ENCODE results near the gene C1QTNF2. TPM values are rescaled to one million over a fixed set of nuclear protein-coding genes. Genes with fewer than 3 reads are reported as not detected.

C1QTNF2 gene
- total and polyA plus RNA-seq, 12 donors: 0.40 to 1.6 (median 1.1) TPM

- no peak for TF ChIP-seq CTCF (IDR thresholded peaks at IDR 0.05)
- intact Hi-C loops (cut with DNase I): no loop called here
- no peaks in the 10 kb centered on the region for H3K9me3 ChIP-seq
- H3K27ac ChIP-seq: peak within 1 kb of the TSS; percentile 3 to 90 (median 84)
- peaks cover 0 to 58% (median 30%) of the 10 kb centered on the region in 9 donors for H3K4me1 ChIP-seq
- DNase-seq: peak; percentile 94 to 95
- peak; percentile 94 to 97 (median 95) for ATAC-seq
- peaks cover 0 to 17% (median 11%) of the 10 kb centered on the region in 9 donors for H3K36me3 ChIP-seq
- H3K27me3 ChIP-seq: no peaks in the 10 kb centered on the region
- WGBS, 2 donors: 1% methylated on average over 48 of the region's 48 CpGs
- H3K4me3 ChIP-seq: peak within 1 kb of the TSS; percentile 45 to 88 (median 75)
Observed at GRCh38 chr5:160418561-160419457, 48.4 kb upstream of the C1QTNF2 start, which contains the start of gene SLU7. Gene SLU7 (minus strand): TSS chr5:160419081. CDS start chr5:160415294, 3,787 bp downstream.

- intact Hi-C loops (cut with DNase I): loop anchor here in 1 of 10 donors (5.0 kb wide), 1 partner anchor 202 kb away; no protein-coding TSS in a partner anchor
- WGBS, 2 donors: 1% methylated on average over 41 of the region's 41 CpGs
Observed at GRCh38 chr5:160399402-160400353, 29.3 kb upstream of the C1QTNF2 start, which contains the start of gene FAM200C. Gene FAM200C (minus strand): TSS chr5:160400054. CDS start chr5:160395490, 4,564 bp downstream.

GRCh38 chr5:160398806-160399205 lies 28.4 kb upstream of the C1QTNF2 start:
- Histone ChIP-seq H3K36me3 (peaks cover 0 to 47% (median 21%) of the 10 kb centered on the region in 9 donors), H3K27me3 (no peaks in the 10 kb centered on the region), H3K27ac (peak overlapping the region in 5 of 10 donors; percentile 87 to 93 (median 89)), H3K9me3 (no peaks in the 10 kb centered on the region), H3K4me1 (peaks cover 0 to 46% (median 18%) of the 10 kb centered on the region in 9 donors), H3K4me3 (peak overlapping the region in 9 of 10 donors; percentile 52 to 87 (median 72))
- ATAC-seq: no peak
- no peak for TF ChIP-seq CTCF (IDR thresholded peaks at IDR 0.05)
- intact Hi-C loops (cut with DNase I): loop anchor here in 1 of 10 donors (5.0 kb wide), 1 partner anchor 202 kb away; no protein-coding TSS in a partner anchor
- 32 to 35% methylated on average over 4 of the region's 4 CpGs for WGBS, 2 donors
- no peak for DNase-seq

More at GRCh38 chr5:160399402-160400353, 29.3 kb upstream of the C1QTNF2 start, which contains the start of gene FAM200C:
- ATAC-seq: peak; percentile 97 to 99 (median 99)
- H3K27ac ChIP-seq: peak within 1 kb of the TSS; percentile 57 to 93 (median 88)
- H3K36me3 ChIP-seq: peaks cover 0 to 51% (median 30%) of the 10 kb centered on the region in 9 donors
- peaks cover 0 to 39% (median 18%) of the 10 kb centered on the region in 9 donors for H3K4me1 ChIP-seq
- peak; percentile 93 to 94 for DNase-seq
- H3K4me3 ChIP-seq: peak within 1 kb of the TSS; percentile 42 to 87 (median 70)
- TF ChIP-seq CTCF (IDR thresholded peaks at IDR 0.05): no peak
- H3K27me3 ChIP-seq: no peaks in the 10 kb centered on the region
- no peaks in the 10 kb centered on the region for H3K9me3 ChIP-seq
